Measurements from ENCODE around the gene IKBKE. TPM values are rescaled to one million over a fixed set of nuclear protein-coding genes. Genes with fewer than 3 reads are reported as not detected.
A peak's percentile ranks its signal among the peaks of the same experiment; 100 is the strongest.

The IKBKE gene
- total RNA-seq, 1 experiment from 2014 or later: 6.4 TPM

DNA sequence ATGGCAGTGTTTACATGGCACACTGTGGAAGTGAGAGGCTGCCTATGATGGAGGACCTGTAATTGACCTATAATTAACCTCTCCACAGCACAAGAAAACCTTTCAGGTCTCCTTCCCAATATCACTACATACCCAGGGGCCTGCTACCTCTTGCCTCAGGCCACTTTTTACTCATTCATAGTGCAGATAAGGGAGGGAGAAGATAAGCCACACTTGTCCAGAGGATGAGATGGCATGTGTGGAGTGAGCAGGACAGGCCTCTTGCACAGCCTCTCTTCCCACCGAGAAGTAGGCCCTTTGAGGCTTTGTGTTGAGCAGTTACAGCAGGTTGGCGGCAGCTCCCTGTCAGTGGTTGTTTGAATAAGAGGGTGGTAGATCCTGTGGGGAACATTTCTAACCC is 31.1 kb upstream of the IKBKE start:
- intact Hi-C loops (cut with micrococcal nuclease; ENCODE audit: unreplicated experiment) (no loop called here), in situ Hi-C loops (cut with HindIII; ENCODE audit: low pct_unique_long_range_greater_than_20kb, low sequenced_read_pairs) (no loop called here)
- TF ChIP-seq TCF7L2 (IDR thresholded peaks at IDR 0.05; ENCODE audit: low read depth, low read length): no peak
- TF ChIP-seq, protein P1, sequence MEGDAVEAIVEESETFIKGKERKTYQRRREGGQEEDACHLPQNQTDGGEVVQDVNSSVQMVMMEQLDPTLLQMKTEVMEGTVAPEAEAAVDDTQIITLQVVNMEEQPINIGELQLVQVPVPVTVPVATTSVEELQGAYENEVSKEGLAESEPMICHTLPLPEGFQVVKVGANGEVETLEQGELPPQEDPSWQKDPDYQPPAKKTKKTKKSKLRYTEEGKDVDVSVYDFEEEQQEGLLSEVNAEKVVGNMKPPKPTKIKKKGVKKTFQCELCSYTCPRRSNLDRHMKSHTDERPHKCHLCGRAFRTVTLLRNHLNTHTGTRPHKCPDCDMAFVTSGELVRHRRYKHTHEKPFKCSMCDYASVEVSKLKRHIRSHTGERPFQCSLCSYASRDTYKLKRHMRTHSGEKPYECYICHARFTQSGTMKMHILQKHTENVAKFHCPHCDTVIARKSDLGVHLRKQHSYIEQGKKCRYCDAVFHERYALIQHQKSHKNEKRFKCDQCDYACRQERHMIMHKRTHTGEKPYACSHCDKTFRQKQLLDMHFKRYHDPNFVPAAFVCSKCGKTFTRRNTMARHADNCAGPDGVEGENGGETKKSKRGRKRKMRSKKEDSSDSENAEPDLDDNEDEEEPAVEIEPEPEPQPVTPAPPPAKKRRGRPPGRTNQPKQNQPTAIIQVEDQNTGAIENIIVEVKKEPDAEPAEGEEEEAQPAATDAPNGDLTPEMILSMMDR (IDR thresholded peaks at IDR 0.05): no peak
- TF ChIP-seq, protein P2, sequence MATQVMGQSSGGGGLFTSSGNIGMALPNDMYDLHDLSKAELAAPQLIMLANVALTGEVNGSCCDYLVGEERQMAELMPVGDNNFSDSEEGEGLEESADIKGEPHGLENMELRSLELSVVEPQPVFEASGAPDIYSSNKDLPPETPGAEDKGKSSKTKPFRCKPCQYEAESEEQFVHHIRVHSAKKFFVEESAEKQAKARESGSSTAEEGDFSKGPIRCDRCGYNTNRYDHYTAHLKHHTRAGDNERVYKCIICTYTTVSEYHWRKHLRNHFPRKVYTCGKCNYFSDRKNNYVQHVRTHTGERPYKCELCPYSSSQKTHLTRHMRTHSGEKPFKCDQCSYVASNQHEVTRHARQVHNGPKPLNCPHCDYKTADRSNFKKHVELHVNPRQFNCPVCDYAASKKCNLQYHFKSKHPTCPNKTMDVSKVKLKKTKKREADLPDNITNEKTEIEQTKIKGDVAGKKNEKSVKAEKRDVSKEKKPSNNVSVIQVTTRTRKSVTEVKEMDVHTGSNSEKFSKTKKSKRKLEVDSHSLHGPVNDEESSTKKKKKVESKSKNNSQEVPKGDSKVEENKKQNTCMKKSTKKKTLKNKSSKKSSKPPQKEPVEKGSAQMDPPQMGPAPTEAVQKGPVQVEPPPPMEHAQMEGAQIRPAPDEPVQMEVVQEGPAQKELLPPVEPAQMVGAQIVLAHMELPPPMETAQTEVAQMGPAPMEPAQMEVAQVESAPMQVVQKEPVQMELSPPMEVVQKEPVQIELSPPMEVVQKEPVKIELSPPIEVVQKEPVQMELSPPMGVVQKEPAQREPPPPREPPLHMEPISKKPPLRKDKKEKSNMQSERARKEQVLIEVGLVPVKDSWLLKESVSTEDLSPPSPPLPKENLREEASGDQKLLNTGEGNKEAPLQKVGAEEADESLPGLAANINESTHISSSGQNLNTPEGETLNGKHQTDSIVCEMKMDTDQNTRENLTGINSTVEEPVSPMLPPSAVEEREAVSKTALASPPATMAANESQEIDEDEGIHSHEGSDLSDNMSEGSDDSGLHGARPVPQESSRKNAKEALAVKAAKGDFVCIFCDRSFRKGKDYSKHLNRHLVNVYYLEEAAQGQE (IDR thresholded peaks at IDR 0.05; ENCODE audit: insufficient read depth in 1 of 2, low read depth in 2 of 2, low read length in 1 of 2): no peak
- no peak for TF ChIP-seq POLR2AphosphoS5 (IDR thresholded peaks at IDR 0.05; ENCODE audit: low read depth, low read length)
- TF ChIP-seq SIN3A (IDR thresholded peaks at IDR 0.05; ENCODE audit: borderline replicate concordance, insufficient read depth, low read depth, low read length): no peak
- ChIA-PET POLR2A (no interaction called here), CTCF (no interaction called here)
- Histone ChIP-seq H3K4me3 (ENCODE audit: low read depth in 2 of 2, low read length in 2 of 2) (no peak overlapping the region), H3K9me3 (ENCODE audit: control insufficient read depth, insufficient read depth, low read depth, low read length) (no peaks in the 10 kb centered on the region), H3K27me3 (ENCODE audit: control insufficient read depth, insufficient read depth, low read length) (no peaks in the 10 kb centered on the region), H3K36me3 (ENCODE audit: control insufficient read depth, insufficient read depth, low read length) (peaks cover 10% of the 10 kb centered on the region; the same call in 1 of the 2 replicates), H3K27ac (ENCODE audit: low read length) (no peak overlapping the region), H3K4me1 (ENCODE audit: control insufficient read depth, insufficient read depth, low read length) (no peaks in the 10 kb centered on the region)
- no TSS peak for BruUV-seq (replicated peaks)
- ATAC-seq: no peak
- DNase-seq (ENCODE audit: low read depth, low spot score): no peak

DNA sequence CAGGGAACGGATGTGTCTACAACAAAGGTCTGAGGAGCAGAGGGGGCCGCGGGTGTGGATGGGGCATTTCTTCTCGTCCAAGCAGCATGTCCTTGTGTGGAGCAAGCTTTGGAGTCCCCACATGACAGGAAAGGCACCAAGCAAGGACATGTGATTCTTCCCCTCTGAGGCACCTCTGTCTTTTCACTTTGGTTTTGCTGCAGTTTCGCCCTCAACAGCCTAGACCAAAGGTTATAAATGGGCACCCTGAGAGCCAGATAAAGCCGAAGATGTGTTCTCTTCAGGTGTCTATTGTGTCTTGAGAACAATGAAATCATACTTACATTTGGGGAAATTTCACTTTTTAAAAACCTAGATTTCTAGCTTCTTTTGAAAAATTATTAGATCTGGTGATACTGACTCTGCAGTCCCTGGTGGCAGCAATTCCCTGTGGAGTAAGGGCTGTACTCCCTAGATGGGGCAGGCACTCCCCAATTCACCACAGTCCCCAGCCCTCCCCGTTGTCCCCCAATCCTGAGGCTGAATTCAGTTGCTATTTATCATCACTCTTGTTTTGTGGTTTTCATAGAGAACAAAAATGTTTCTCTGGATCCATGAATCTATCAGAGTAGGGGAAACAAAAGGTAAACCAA is 28.8 kb upstream of the IKBKE start:
- intact Hi-C loops (cut with micrococcal nuclease; ENCODE audit: unreplicated experiment): no loop called here
- Histone ChIP-seq H3K36me3 (ENCODE audit: control insufficient read depth, insufficient read depth, low read length) (peaks cover 10% of the 10 kb centered on the region; the same call in 1 of the 2 replicates), H3K4me3 (ENCODE audit: low read depth in 2 of 2, low read length in 2 of 2) (no peak overlapping the region), H3K27ac (ENCODE audit: low read length) (no peak overlapping the region), H3K4me1 (ENCODE audit: control insufficient read depth, insufficient read depth, low read length) (no peaks in the 10 kb centered on the region), H3K27me3 (ENCODE audit: control insufficient read depth, insufficient read depth, low read length) (no peaks in the 10 kb centered on the region), H3K9me3 (ENCODE audit: control insufficient read depth, insufficient read depth, low read depth, low read length) (no peaks in the 10 kb centered on the region)
- no peak for TF ChIP-seq TCF7L2 (IDR thresholded peaks at IDR 0.05; ENCODE audit: low read depth, low read length)
- TF ChIP-seq POLR2AphosphoS5 (IDR thresholded peaks at IDR 0.05; ENCODE audit: low read depth, low read length): no peak
- TF ChIP-seq, protein P1 (IDR thresholded peaks at IDR 0.05): no peak
- no peak for TF ChIP-seq SIN3A (IDR thresholded peaks at IDR 0.05; ENCODE audit: borderline replicate concordance, insufficient read depth, low read depth, low read length)
- TF ChIP-seq, protein P2 (IDR thresholded peaks at IDR 0.05; ENCODE audit: insufficient read depth in 1 of 2, low read depth in 2 of 2, low read length in 1 of 2): no peak
- in situ Hi-C loops (cut with HindIII; ENCODE audit: low pct_unique_long_range_greater_than_20kb, low sequenced_read_pairs): no loop called here
- DNase-seq (ENCODE audit: low read depth, low spot score): no peak
- TSS peak; percentile 31 for BruUV-seq (replicated peaks)
- ATAC-seq: no peak
- CTCF ChIA-PET: no interaction called here
- POLR2A ChIA-PET: no interaction called here
